ENCODE data around the gene CDC42SE2.
"Not testable (repeated sequence)": the region's sequence is repeated elsewhere in the genome, so short reads cannot be mapped to it uniquely, and the experiment has no call there.

Gene CDC42SE2

DNA sequence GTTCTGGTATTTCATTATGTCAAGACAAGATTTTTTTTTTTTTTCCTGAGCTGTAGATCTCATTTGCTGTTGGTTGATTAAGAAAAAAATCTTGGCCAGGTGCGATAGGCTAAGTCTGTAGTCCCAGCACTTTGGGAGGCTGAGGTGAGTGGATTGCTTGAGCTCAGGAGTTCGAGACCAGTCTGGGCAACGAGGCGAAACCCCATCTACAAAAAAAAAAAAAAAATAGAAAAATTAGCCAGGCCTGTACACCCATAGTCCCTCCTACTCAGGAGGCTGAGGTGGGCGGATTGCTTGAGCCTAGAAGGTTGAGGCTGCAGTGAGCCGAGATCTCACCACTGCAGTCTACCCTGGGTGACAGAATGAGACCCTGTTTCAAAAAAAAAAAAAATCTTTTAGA, 12.2 kb downstream of the CDC42SE2 start:
- H3K79me2 ChIP-seq (ENCODE audit: insufficient read depth, low read length) = peaks cover 86% of the 10 kb centered on the region
- H3K9ac ChIP-seq (ENCODE audit: low read length) = no peak overlapping the region
- no peaks in the 10 kb centered on the region for H3K9me3 ChIP-seq (ENCODE audit: low read length)
- H3K27ac ChIP-seq (ENCODE audit: low read depth, low read length, poor library complexity, severe bottlenecking) = peak overlapping the region; percentile 86
- H3F3A ChIP-seq (ENCODE audit: insufficient read depth, low read length) = peaks cover 13% of the 10 kb centered on the region
- H2AFZ ChIP-seq (ENCODE audit: low read length) = no peak overlapping the region
- peaks cover 7% of the 10 kb centered on the region; the same call in 1 of the 2 replicates for H3K36me3 ChIP-seq (ENCODE audit: insufficient read depth, low read length)
- no peaks in the 10 kb centered on the region for H4K20me1 ChIP-seq (ENCODE audit: insufficient read depth, low read length)
- H3K27me3 ChIP-seq (ENCODE audit: insufficient read depth, low read length) = no peaks in the 10 kb centered on the region
- peaks cover 91% of the 10 kb centered on the region for H3K4me1 ChIP-seq (ENCODE audit: insufficient read depth, low read length, severe bottlenecking)
- no peak overlapping the region for H3K4me3 ChIP-seq (ENCODE audit: low read depth, low read length, poor library complexity, severe bottlenecking)
- H3K9me2 ChIP-seq (ENCODE audit: low read depth, low read length) = no peaks in the 10 kb centered on the region
- peak overlapping the region; percentile 25; the same call in 1 of the 2 replicates for H3K4me2 ChIP-seq (ENCODE audit: low read length)
- TF ChIP-seq, protein P1, sequence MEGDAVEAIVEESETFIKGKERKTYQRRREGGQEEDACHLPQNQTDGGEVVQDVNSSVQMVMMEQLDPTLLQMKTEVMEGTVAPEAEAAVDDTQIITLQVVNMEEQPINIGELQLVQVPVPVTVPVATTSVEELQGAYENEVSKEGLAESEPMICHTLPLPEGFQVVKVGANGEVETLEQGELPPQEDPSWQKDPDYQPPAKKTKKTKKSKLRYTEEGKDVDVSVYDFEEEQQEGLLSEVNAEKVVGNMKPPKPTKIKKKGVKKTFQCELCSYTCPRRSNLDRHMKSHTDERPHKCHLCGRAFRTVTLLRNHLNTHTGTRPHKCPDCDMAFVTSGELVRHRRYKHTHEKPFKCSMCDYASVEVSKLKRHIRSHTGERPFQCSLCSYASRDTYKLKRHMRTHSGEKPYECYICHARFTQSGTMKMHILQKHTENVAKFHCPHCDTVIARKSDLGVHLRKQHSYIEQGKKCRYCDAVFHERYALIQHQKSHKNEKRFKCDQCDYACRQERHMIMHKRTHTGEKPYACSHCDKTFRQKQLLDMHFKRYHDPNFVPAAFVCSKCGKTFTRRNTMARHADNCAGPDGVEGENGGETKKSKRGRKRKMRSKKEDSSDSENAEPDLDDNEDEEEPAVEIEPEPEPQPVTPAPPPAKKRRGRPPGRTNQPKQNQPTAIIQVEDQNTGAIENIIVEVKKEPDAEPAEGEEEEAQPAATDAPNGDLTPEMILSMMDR (IDR thresholded peaks at IDR 0.05; ENCODE audit: low read length) = no peak
- TF ChIP-seq EZH2 (IDR thresholded peaks at IDR 0.05; ENCODE audit: borderline replicate concordance, low read length) = no peak

DNA sequence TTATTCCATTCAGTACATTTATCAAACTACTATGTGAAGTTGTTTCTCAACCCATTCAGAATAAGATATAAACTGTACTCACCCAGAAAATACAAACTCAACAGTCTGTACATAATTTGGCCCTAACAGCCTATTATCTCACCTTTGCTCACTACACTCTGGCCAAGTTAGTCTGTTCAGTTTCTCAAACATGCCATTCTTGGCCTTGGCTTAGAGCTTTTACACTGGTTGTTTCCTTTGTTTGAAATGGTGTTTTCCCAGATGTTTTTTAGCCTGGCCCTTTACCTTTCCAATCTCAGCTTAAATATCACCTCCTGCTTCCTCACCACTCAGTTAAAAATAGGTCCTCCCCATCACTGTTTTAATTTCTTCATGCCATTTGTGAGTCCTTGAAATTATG, 13.6 kb downstream of the CDC42SE2 start:
- H3K4me2 ChIP-seq (ENCODE audit: low read length) = no peak overlapping the region
- H2AFZ ChIP-seq (ENCODE audit: low read length) = no peak overlapping the region
- H3K27ac ChIP-seq (ENCODE audit: low read depth, low read length, poor library complexity, severe bottlenecking) = peak overlapping the region; percentile 52
- H3K9ac ChIP-seq (ENCODE audit: low read length) = no peak overlapping the region
- no peak overlapping the region for H3K4me3 ChIP-seq (ENCODE audit: low read depth, low read length, poor library complexity, severe bottlenecking)
- TF ChIP-seq EZH2 (IDR thresholded peaks at IDR 0.05; ENCODE audit: borderline replicate concordance, low read length) = no peak
- TF ChIP-seq, protein P1 (IDR thresholded peaks at IDR 0.05; ENCODE audit: low read length) = no peak
- peaks cover 91% of the 10 kb centered on the region for H3K4me1 ChIP-seq (ENCODE audit: insufficient read depth, low read length, severe bottlenecking)
- no peaks in the 10 kb centered on the region for H4K20me1 ChIP-seq (ENCODE audit: insufficient read depth, low read length)
- no peaks in the 10 kb centered on the region for H3K9me2 ChIP-seq (ENCODE audit: low read depth, low read length)
- peaks cover 11% of the 10 kb centered on the region for H3F3A ChIP-seq (ENCODE audit: insufficient read depth, low read length)
- no peaks in the 10 kb centered on the region for H3K27me3 ChIP-seq (ENCODE audit: insufficient read depth, low read length)
- peaks cover 7% of the 10 kb centered on the region; the same call in 1 of the 2 replicates for H3K36me3 ChIP-seq (ENCODE audit: insufficient read depth, low read length)
- H3K79me2 ChIP-seq (ENCODE audit: insufficient read depth, low read length) = peaks cover 86% of the 10 kb centered on the region
- H3K9me3 ChIP-seq (ENCODE audit: low read length) = no peaks in the 10 kb centered on the region

DNA sequence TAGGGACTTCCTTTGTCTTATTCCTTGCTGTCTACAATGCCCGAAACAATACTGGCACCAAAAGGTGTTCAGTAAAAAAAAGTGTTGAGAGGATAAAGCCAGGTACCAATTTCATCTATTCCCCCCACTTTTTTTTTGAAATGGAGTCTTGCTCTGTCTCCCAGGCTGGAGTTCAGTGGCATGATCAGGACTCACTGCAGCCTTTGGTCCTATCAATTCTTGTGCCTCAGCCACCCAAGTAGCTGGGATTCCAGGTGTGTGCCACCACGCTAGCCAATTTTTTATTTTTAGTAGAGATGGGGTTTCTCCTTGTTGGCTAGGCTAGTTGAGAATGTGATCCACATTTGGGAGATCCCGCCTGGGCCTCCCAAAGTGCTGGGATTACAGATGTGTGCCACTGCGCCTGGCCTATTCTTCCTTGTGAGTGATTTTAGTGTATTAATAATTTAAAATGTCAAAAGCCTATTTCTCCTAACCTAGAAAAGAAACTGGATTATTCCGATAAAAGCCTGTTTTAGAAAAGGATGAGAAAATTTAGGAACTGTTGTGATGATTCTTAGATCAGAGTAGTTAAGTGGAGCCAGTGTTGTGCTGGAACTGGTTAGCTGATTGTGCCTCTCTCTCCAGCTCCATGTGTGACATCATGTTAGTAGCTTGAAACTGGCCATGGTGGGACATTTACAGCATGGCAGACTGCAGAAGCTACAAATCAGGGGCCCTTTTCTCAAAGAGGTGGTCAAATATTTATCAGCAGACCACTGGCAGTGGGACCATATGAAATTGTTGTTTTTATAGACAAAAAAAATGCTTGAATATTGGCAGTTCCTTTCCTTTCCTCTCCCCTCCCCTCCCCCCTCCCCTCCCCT, 14.3 kb downstream of the CDC42SE2 start:
- Histone ChIP-seq H3K27ac (ENCODE audit: low read depth, low read length, poor library complexity, severe bottlenecking) (peak overlapping the region; percentile 52), H3K36me3 (ENCODE audit: insufficient read depth, low read length) (0 out of 2 replicates have a peak, but pooled peaks cover 7% of the 10 kb centered on the region), H3K9me3 (ENCODE audit: low read length) (no peaks in the 10 kb centered on the region), H3K79me2 (ENCODE audit: insufficient read depth, low read length) (peaks cover 84% of the 10 kb centered on the region), H2AFZ (ENCODE audit: low read length) (no peak overlapping the region), H3K9me2 (ENCODE audit: low read depth, low read length) (no peaks in the 10 kb centered on the region), H3K4me2 (ENCODE audit: low read length) (no peak overlapping the region), H3K9ac (ENCODE audit: low read length) (no peak overlapping the region), H4K20me1 (ENCODE audit: insufficient read depth, low read length) (no peaks in the 10 kb centered on the region), H3K4me1 (ENCODE audit: insufficient read depth, low read length, severe bottlenecking) (peaks cover 84% of the 10 kb centered on the region), H3F3A (ENCODE audit: insufficient read depth, low read length) (peaks cover 8% of the 10 kb centered on the region), H3K4me3 (ENCODE audit: low read depth, low read length, poor library complexity, severe bottlenecking) (no peak overlapping the region), H3K27me3 (ENCODE audit: insufficient read depth, low read length) (no peaks in the 10 kb centered on the region)
- TF ChIP-seq EZH2 (IDR thresholded peaks at IDR 0.05; ENCODE audit: borderline replicate concordance, low read length) = no peak
- TF ChIP-seq, protein P1 (IDR thresholded peaks at IDR 0.05; ENCODE audit: low read length) = no peak

DNA sequence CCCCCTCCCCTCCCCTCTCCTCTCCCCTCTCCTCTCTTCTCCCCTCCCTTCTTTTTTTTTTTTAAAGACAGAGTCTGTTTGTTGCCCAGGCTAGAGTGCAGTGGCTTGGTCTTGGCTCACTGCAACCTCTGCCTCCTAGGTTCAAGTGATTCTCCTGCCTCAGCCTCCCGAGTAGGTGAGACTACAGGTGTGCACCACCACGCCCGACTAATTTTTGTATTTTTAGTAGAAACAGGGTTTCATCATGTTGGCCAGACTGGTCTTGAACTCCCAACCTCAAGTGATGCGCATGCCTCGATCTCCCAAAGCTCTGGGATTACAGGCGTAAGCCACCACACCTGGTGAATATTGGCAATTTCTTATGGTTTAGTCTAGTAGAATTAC, 14.9 kb downstream of the CDC42SE2 start:
- Histone ChIP-seq H3K4me1 (ENCODE audit: insufficient read depth, low read length, severe bottlenecking) (peaks cover 78% of the 10 kb centered on the region), H3K79me2 (ENCODE audit: insufficient read depth, low read length) (peaks cover 90% of the 10 kb centered on the region), H3K27ac (ENCODE audit: low read depth, low read length, poor library complexity, severe bottlenecking) (peak overlapping the region; percentile 45)
- H3K9ac ChIP-seq (ENCODE audit: low read length); H4K20me1 ChIP-seq (ENCODE audit: insufficient read depth, low read length); H2AFZ ChIP-seq (ENCODE audit: low read length); H3F3A ChIP-seq (ENCODE audit: insufficient read depth, low read length); H3K4me2 ChIP-seq (ENCODE audit: low read length); H3K9me2 ChIP-seq (ENCODE audit: low read depth, low read length); H3K4me3 ChIP-seq (ENCODE audit: low read depth, low read length, poor library complexity, severe bottlenecking); H3K36me3 ChIP-seq (ENCODE audit: insufficient read depth, low read length); H3K27me3 ChIP-seq (ENCODE audit: insufficient read depth, low read length); H3K9me3 ChIP-seq (ENCODE audit: low read length): not testable (repeated sequence)

All from OCI-LY1 (cell line).